Activated naive CD4-positive, alpha-beta T cell treated with Interleukin-2 at 50 U/mL for 16 hours (primary cell): ENCODE measurements around the gene NMB.

Source experiments
- DNase-seq: peaks from one replicate; pipeline ENCODE4 v3.0.0-alpha.2; 2020

NMB gene

GRCh38 chr15:84609818-84610525, 48.0 kb downstream of the NMB start:
- no peak for DNase-seq

- DNase-seq: no peak
Observed at GRCh38 chr15:84608707-84609284, 49.2 kb downstream of the NMB start.

GRCh38 chr15:84606653-84607120, 51.3 kb downstream of the NMB start:
- DNase-seq: no peak

- no peak for DNase-seq
Observed at GRCh38 chr15:84605554-84605882, 52.5 kb downstream of the NMB start.
